Myocyte (in vitro differentiated cells): ENCODE results near the gene VIT. TPM values are rescaled to one million over a fixed set of nuclear protein-coding genes. Genes with fewer than 3 reads are reported as not detected.
A peak's percentile ranks its signal among the peaks of the same experiment; 100 is the strongest.
"Not testable (repeated sequence)": the region's sequence is repeated elsewhere in the genome, so short reads cannot be mapped to it uniquely, and the experiment has no call there.

Experiments used
- DNase-seq: peaks from one replicate; pipeline ENCODE4 v3.0.0-alpha.2; 2012; ENCODE audit warnings: low read depth
- total RNA-seq: library from RNA; depleted of rRNA; stranded (reverse); fragments of >200 nt; gene quantifications from 2 replicates; pipeline ENCODE4 v1.2.3, GENCODE V29; 2014

VIT gene
- total RNA-seq, 1 donor from 2014 or later = not detected

- DNase-seq = no peak
Observed at GRCh38 chr2:36802952-36803351, 106.4 kb downstream of the VIT start.

- DNase-seq = no peak
Observed at GRCh38 chr2:36805635-36806224, 109.2 kb downstream of the VIT start.

GRCh38 chr2:36807223-36807886 is 110.8 kb downstream of the VIT start:
- DNase-seq = no peak

- DNase-seq = no peak
Observed at GRCh38 chr2:36808386-36809068, 112.0 kb downstream of the VIT start.

GRCh38 chr2:36809069-36809445 is 112.5 kb downstream of the VIT start:
- no peak for DNase-seq

GRCh38 chr2:36811071-36811470 is 114.6 kb downstream of the VIT start:
- DNase-seq = no peak

GRCh38 chr2:36812196-36812595 is 115.7 kb downstream of the VIT start:
- peak; percentile 32 for DNase-seq

- DNase-seq = no peak
Observed at GRCh38 chr2:36818542-36818941, 122.0 kb downstream of the VIT start.

- no peak for DNase-seq
Observed at GRCh38 chr2:36819095-36819711, 122.7 kb downstream of the VIT start.

GRCh38 chr2:36820942-36821605 is 124.6 kb downstream of the VIT start:
- no peak for DNase-seq

GRCh38 chr2:36823862-36824261 is 127.4 kb downstream of the VIT start:
- no peak for DNase-seq

- no peak for DNase-seq
Observed at GRCh38 chr2:36824273-36824672, 127.8 kb downstream of the VIT start.

GRCh38 chr2:36824683-36825082 is 128.2 kb downstream of the VIT start:
- not testable (repeated sequence) for DNase-seq

GRCh38 chr2:36831185-36831584 is 134.7 kb downstream of the VIT start:
- DNase-seq = no peak

- no peak for DNase-seq
Observed at GRCh38 chr2:36834203-36834602, 137.7 kb downstream of the VIT start.

GRCh38 chr2:36834731-36835524 is 138.4 kb downstream of the VIT start:
- DNase-seq = no peak

GRCh38 chr2:36839976-36840617 is 143.6 kb downstream of the VIT start:
- no peak for DNase-seq

- DNase-seq = peak; percentile 10
Observed at GRCh38 chr2:36843838-36844237, 147.3 kb downstream of the VIT start.

- no peak for DNase-seq
Observed at GRCh38 chr2:36849265-36849664, 152.8 kb downstream of the VIT start.

GRCh38 chr2:36854241-36854640 is 157.7 kb downstream of the VIT start:
- DNase-seq = no peak
